Measurements from ENCODE around the gene PRDX1. TPM values are rescaled to one million over a fixed set of nuclear protein-coding genes. Genes with fewer than 3 reads are reported as not detected.
"Not testable (repeated sequence)": the region's sequence is repeated elsewhere in the genome, so short reads cannot be mapped to it uniquely, and the experiment has no call there.

PRDX1 gene
- total and polyA plus RNA-seq, 2 of the 13 experiments (the other 11 are each of a cell fraction or from before 2014, with no cell fraction given), result 761 to 1,898 TPM

DNA sequence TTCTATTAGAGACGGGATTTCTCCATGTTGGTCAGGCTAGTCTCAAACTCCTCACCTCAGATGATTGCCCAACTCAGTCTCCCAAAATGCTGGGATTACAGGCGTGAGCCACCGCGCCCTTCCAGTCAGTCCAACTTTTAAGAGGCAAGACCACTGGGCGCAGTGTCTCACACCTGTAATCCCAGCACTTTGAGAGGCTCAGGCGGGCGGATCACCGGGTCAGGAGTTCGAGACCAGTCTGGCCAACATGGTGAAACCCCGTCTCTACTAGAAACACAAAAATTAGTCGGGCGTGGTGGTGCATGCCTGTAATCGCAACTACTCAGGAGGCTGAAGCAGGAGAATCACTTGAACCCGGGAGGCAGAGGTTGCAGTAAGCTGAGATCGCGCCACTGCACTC is 1.9 kb downstream of the PRDX1 start:
- Histone ChIP-seq H3K4me1 (ENCODE audit: insufficient read depth, low read length) (peaks cover 72% of the 10 kb centered on the region), H3K9ac (ENCODE audit: insufficient read depth, low read depth, low read length) (peak overlapping the region; percentile 100), H3K79me2 (ENCODE audit: insufficient read depth, low read length) (peaks cover 65% of the 10 kb centered on the region), H3K27ac (ENCODE audit: extremely low read length, insufficient read depth, low read length) (peak overlapping the region; percentile 56), H3K4me2 (ENCODE audit: low read depth, low read length) (peak overlapping the region; percentile 77), H3K36me3 (replicated peaks in 1 of 2; ENCODE audit: control insufficient read depth in 1 of 2, insufficient read depth in 2 of 2, low read length in 2 of 2) (peaks cover 13 to 34% of the 10 kb centered on the region in 2 experiments), H4K20me1 (ENCODE audit: insufficient read depth, low read length) (peaks cover 52% of the 10 kb centered on the region), H3K4me3 (replicated peaks in 1 of 3; ENCODE audit: insufficient read depth in 1 of 3, low read depth in 2 of 3, low read length in 3 of 3) (peak overlapping the region; percentile 95 to 99 (median 96))
- BruUV-seq (replicated peaks); in situ Hi-C loops (cut with HindIII; ENCODE audit: extremely low pct_ligation_motif_present, low pct_unique_long_range_greater_than_20kb); H3K27me3 ChIP-seq (ENCODE audit: control insufficient read depth in 1 of 2, insufficient read depth in 2 of 2, low read length in 2 of 2); FAIRE-seq; intact Hi-C loops (cut with micrococcal nuclease; ENCODE audit: unreplicated experiment); DNase-seq (ENCODE audit: low spot score); H2AFZ ChIP-seq (ENCODE audit: low read length); ATAC-seq; H3K9me3 ChIP-seq (ENCODE audit: low read length); CTCF ChIA-PET (ENCODE audit: low intra/inter-chr PET ratio, low total read pairs): not testable (repeated sequence)
- POLR2A ChIA-PET, result interaction anchor here (0.7 to 13.3 kb wide), 7 partner anchors 9 to 693 kb away, joined by 4 to 690 read pairs (median 79); partner anchors contain the start of genes AKR1A1, CCDC163, MMACHC and NASP
- 12% methylated on average over 13 of the region's 16 CpGs for whole genome bisulfite sequencing (ENCODE audit: low lambda C conversion rate)
- TF ChIP-seq CEBPG (CRISPR knock-in tag; IDR thresholded peaks at IDR 0.05), result peak; percentile 25; the same call in 1 of the 2 replicates

- WGBS (ENCODE audit: low lambda C conversion rate), result 7% methylated on average over 1 of the region's 1 CpG
- in situ Hi-C loops (cut with HindIII; ENCODE audit: extremely low pct_ligation_motif_present, low pct_unique_long_range_greater_than_20kb), result no loop called here
- FAIRE-seq (no peak), ATAC-seq (no peak), DNase-seq (ENCODE audit: low spot score) (no peak)
- CTCF ChIA-PET (ENCODE audit: low intra/inter-chr PET ratio, low total read pairs), result no interaction called here
- intact Hi-C loops (cut with micrococcal nuclease; ENCODE audit: unreplicated experiment), result no loop called here
- Histone ChIP-seq H3K9me3 (ENCODE audit: low read length) (no peaks in the 10 kb centered on the region), H3K4me3 (replicated peaks in 1 of 3; ENCODE audit: insufficient read depth in 1 of 3, low read depth in 2 of 3, low read length in 3 of 3) (peak overlapping the region; percentile 95 to 99 (median 96); a peak in 4 of 6 replicates), H3K79me2 (ENCODE audit: insufficient read depth, low read length) (peaks cover 70% of the 10 kb centered on the region), H4K20me1 (ENCODE audit: insufficient read depth, low read length) (peaks cover 57% of the 10 kb centered on the region), H3K9ac (ENCODE audit: insufficient read depth, low read depth, low read length) (peak overlapping the region; percentile 100; the same call in 1 of the 2 replicates), H3K4me2 (ENCODE audit: low read depth, low read length) (peak overlapping the region; percentile 77), H3K27ac (ENCODE audit: extremely low read length, insufficient read depth, low read length) (peak overlapping the region; percentile 20), H3K27me3 (ENCODE audit: control insufficient read depth in 1 of 2, insufficient read depth in 2 of 2, low read length in 2 of 2) (no peaks in the 10 kb centered on the region; a peak in 1 of 5 replicates), H3K36me3 (replicated peaks in 1 of 2; ENCODE audit: control insufficient read depth in 1 of 2, insufficient read depth in 2 of 2, low read length in 2 of 2) (peaks cover 17 to 41% of the 10 kb centered on the region in 2 experiments), H2AFZ (ENCODE audit: low read length) (no peak overlapping the region), H3K4me1 (ENCODE audit: insufficient read depth, low read length) (peaks cover 76% of the 10 kb centered on the region)
- TSS peak; percentile 40 for BruUV-seq (replicated peaks)
- POLR2A ChIA-PET, result interaction anchor here (1.1 to 13.3 kb wide), 8 partner anchors 8 to 65 kb away, joined by 4 to 690 read pairs (median 30); partner anchors contain the start of genes AKR1A1, CCDC163, MMACHC and NASP
- TF ChIP-seq ZNF430 (CRISPR knock-in tag; IDR thresholded peaks at IDR 0.05), result no peak
- no peak for TF ChIP-seq ZNF362 (CRISPR knock-in tag; IDR thresholded peaks at IDR 0.05; ENCODE audit: borderline replicate concordance)
- TF ChIP-seq TFAP4 (IDR thresholded peaks at IDR 0.05; ENCODE audit: borderline replicate concordance, low read depth), result peak; percentile 36; the same call in 1 of the 2 replicates
- no peak for TF ChIP-seq HIVEP1 (CRISPR knock-in tag; IDR thresholded peaks at IDR 0.05)
- no peak for TF ChIP-seq SMYD3 (CRISPR knock-in tag; IDR thresholded peaks at IDR 0.05)
- no peak for TF ChIP-seq RBM39 (IDR thresholded peaks at IDR 0.05; ENCODE audit: low read depth, low read length, poor library complexity, severe bottlenecking)
- TF ChIP-seq, protein P1, sequence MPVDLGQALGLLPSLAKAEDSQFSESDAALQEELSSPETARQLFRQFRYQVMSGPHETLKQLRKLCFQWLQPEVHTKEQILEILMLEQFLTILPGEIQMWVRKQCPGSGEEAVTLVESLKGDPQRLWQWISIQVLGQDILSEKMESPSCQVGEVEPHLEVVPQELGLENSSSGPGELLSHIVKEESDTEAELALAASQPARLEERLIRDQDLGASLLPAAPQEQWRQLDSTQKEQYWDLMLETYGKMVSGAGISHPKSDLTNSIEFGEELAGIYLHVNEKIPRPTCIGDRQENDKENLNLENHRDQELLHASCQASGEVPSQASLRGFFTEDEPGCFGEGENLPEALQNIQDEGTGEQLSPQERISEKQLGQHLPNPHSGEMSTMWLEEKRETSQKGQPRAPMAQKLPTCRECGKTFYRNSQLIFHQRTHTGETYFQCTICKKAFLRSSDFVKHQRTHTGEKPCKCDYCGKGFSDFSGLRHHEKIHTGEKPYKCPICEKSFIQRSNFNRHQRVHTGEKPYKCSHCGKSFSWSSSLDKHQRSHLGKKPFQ (CRISPR knock-in tag; IDR thresholded peaks at IDR 0.05; ENCODE audit: insufficient replicate concordance), result no peak
- TF ChIP-seq ZNF501 (CRISPR knock-in tag; IDR thresholded peaks at IDR 0.05), result no peak
- no peak for TF ChIP-seq REL (CRISPR knock-in tag; conservative IDR thresholded peaks at IDR 0.05)
- no peak for TF ChIP-seq ZNF614 (CRISPR knock-in tag; IDR thresholded peaks at IDR 0.05; ENCODE audit: borderline replicate concordance)
- TF ChIP-seq, protein P2, sequence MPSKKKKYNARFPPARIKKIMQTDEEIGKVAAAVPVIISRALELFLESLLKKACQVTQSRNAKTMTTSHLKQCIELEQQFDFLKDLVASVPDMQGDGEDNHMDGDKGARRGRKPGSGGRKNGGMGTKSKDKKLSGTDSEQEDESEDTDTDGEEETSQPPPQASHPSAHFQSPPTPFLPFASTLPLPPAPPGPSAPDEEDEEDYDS (CRISPR knock-in tag; IDR thresholded peaks at IDR 0.05), result 0 out of 2 replicates have a peak, but pooled peaks have one; percentile 9
- TF ChIP-seq ZNF577 (CRISPR knock-in tag; IDR thresholded peaks at IDR 0.05; ENCODE audit: borderline replicate concordance, low read depth), result no peak
Observed at GRCh38 chr1:45518910-45519309, 2.8 kb downstream of the PRDX1 start.

All from HepG2 (cell line).